ENCODE results near the gene OR4K17.
"Not testable (repeated sequence)": the region's sequence is repeated elsewhere in the genome, so short reads cannot be mapped to it uniquely, and the experiment has no call there.

Gene OR4K17

DNA sequence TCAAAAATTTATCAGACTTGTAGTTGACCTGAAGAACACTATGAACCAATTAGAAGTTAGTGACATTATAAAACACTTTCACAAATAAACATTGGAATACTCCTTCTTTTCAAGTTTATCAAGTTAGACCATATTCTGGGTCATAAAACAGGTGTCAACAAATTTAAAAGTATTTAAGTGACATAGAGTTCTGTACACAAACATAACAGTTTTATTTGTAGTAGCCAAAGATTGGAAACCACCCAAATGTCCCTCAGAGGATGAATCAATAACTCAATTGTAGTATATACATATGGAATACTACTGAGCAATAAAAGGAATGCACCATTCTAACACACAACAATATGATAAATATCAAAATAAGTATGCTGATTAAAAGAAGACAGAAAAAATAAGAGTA, 56.6 kb downstream of the OR4K17 start:
- no peaks in the 10 kb centered on the region for H3K36me3 ChIP-seq (ENCODE audit: control insufficient read depth, insufficient read depth, low read length)
- peaks cover 78% of the 10 kb centered on the region for H3K9me3 ChIP-seq (ENCODE audit: control insufficient read depth, insufficient read depth, low read length)
- H3K9ac ChIP-seq (ENCODE audit: low read depth, low read length) = no peak overlapping the region
- H3K27me3 ChIP-seq (ENCODE audit: control insufficient read depth, insufficient read depth, low read length) = no peaks in the 10 kb centered on the region
- H3K27ac ChIP-seq (ENCODE audit: low read depth, low read length) = no peak overlapping the region
- H3K4me3 ChIP-seq (ENCODE audit: low read depth, low read length) = no peak overlapping the region
- H3K4me1 ChIP-seq (ENCODE audit: control insufficient read depth, insufficient read depth, low read length) = no peaks in the 10 kb centered on the region

DNA sequence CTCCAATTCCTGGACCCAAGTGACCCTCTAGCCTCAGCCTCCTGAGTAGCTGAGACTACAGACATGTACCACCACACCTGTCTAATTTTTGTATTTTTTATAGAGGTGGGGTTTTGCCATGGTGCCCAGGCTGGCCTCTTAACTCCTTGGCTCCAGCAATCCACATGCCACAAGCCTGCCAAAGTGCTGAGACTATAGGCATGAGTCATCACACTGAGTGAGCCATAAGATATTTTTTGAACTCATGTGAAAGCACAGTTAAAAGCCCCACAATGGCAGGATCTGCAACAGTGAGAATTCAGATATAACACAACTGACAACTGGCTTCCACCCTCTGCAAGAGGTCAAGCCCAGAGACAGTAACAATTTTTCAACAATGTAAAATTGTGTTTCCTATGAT, 59.3 kb downstream of the OR4K17 start:
- H3K4me3 ChIP-seq (ENCODE audit: low read depth, low read length) = not testable (repeated sequence)

More for the DNA sequence above, 59.3 kb downstream of the OR4K17 start:
- peaks cover 54% of the 10 kb centered on the region for H3K9me3 ChIP-seq (ENCODE audit: control insufficient read depth, insufficient read depth, low read length)
- H3K36me3 ChIP-seq (ENCODE audit: control insufficient read depth, insufficient read depth, low read length); H3K27ac ChIP-seq (ENCODE audit: low read depth, low read length); H3K4me1 ChIP-seq (ENCODE audit: control insufficient read depth, insufficient read depth, low read length); H3K9ac ChIP-seq (ENCODE audit: low read depth, low read length); H3K27me3 ChIP-seq (ENCODE audit: control insufficient read depth, insufficient read depth, low read length): not testable (repeated sequence)
